Liver (tissue), 9 donors: ENCODE results near the gene CD37. TPM values are rescaled to one million over a fixed set of nuclear protein-coding genes. Genes with fewer than 3 reads are reported as not detected.
"Not testable (repeated sequence)": the region's sequence is repeated elsewhere in the genome, so short reads cannot be mapped to it uniquely, and the experiment has no call there.

Experiments
- DNase-seq: peaks from one replicate; pipeline ENCODE4 v3.0.0-alpha.2; 2017; ENCODE audit warnings: low spot score
- H3K27ac ChIP-seq, 2 donors: one replicate each; pipeline ENCODE4 v1.7.0; 2013; ENCODE audit warnings: inconsistent platforms in 2 of 2, low read length in 2 of 2, control low read depth in 1 of 2, low read depth in 1 of 2, mild to moderate bottlenecking in 1 of 2
- H3K27me3 ChIP-seq, 4 donors: one replicate each; pipeline versions ENCODE4 v1.6.1 to v1.7.0; 2013; ENCODE audit warnings: low read length in 3 of 4, inconsistent platforms in 1 of 4, mild to moderate bottlenecking in 1 of 4, moderate library complexity in 1 of 4; ENCODE audit not compliant: control insufficient read depth in 4 of 4, insufficient read depth in 4 of 4
- H3K36me3 ChIP-seq, 4 donors: one replicate each; pipeline versions ENCODE4 v1.6.1 to v1.7.0; 2013; ENCODE audit warnings: low read length in 3 of 4, mild to moderate bottlenecking in 3 of 4, low read depth in 1 of 4, moderate library complexity in 1 of 4; ENCODE audit not compliant: control insufficient read depth in 4 of 4, insufficient read depth in 3 of 4
- H3K4me1 ChIP-seq, 4 donors: one replicate each; pipeline versions ENCODE4 v1.6.1 to v1.7.0; 2013; ENCODE audit warnings: low read length in 3 of 4, mild to moderate bottlenecking in 3 of 4, moderate library complexity in 1 of 4; ENCODE audit not compliant: control insufficient read depth in 4 of 4, insufficient read depth in 4 of 4
- H3K4me3 ChIP-seq, 3 donors: one replicate each; pipeline versions ENCODE4 v1.6.1 to v1.7.0; 2013; ENCODE audit warnings: low read length in 3 of 3, control low read depth in 1 of 3, low read depth in 1 of 3, mild to moderate bottlenecking in 1 of 3
- H3K9ac ChIP-seq, 2 donors: one replicate each; pipeline ENCODE4 v1.7.0; 2013; ENCODE audit warnings: low read length in 2 of 2, mild to moderate bottlenecking in 2 of 2, moderate library complexity in 2 of 2, control low read depth in 1 of 2, low read depth in 1 of 2
- H3K9me3 ChIP-seq, 4 donors: one replicate each; pipeline versions ENCODE4 v1.6.1 to v1.7.0; 2013; ENCODE audit warnings: low read length in 3 of 4; ENCODE audit not compliant: control insufficient read depth in 4 of 4
- FOXA1 ChIP-seq: IDR thresholded peaks from 2 replicates; pipeline ENCODE4 v1.6.1; 2016; ENCODE audit warnings: antibody characterized with exemption
- FOXA2 ChIP-seq: IDR thresholded peaks from 2 replicates; pipeline ENCODE4 v1.6.1; 2016; ENCODE audit warnings: antibody characterized with exemption
- GABPA ChIP-seq, 2 donors: IDR thresholded peaks in 1 of 2; conservative IDR thresholded peaks in 1 of 2; 2 replicates each; pipeline ENCODE4 v1.6.1; 2016; ENCODE audit warnings: antibody characterized with exemption in 2 of 2, mild to moderate bottlenecking in 1 of 2, moderate library complexity in 1 of 2
- HNF4A ChIP-seq, 2 donors: conservative IDR thresholded peaks; 2 replicates each; pipeline ENCODE4 v1.6.1; 2016; ENCODE audit warnings: antibody characterized with exemption in 2 of 2, mild to moderate bottlenecking in 2 of 2
- HNF4G ChIP-seq: IDR thresholded peaks from 2 replicates; pipeline ENCODE4 v1.6.1; 2016; ENCODE audit warnings: antibody characterized with exemption
- JUND ChIP-seq, 2 donors: IDR thresholded peaks; 2 replicates each; pipeline ENCODE4 v1.6.1; 2016; ENCODE audit warnings: antibody characterized with exemption in 2 of 2
- NR2F2 ChIP-seq: IDR thresholded peaks from 2 replicates; pipeline ENCODE4 v1.6.1; 2016; ENCODE audit warnings: antibody characterized with exemption
- RXRA ChIP-seq, 2 donors: IDR thresholded peaks; 2 replicates each; pipeline ENCODE4 v1.6.1; 2017 to 2018; ENCODE audit warnings: antibody characterized with exemption in 2 of 2, mild to moderate bottlenecking in 1 of 2
- SP1 ChIP-seq: IDR thresholded peaks from 2 replicates; pipeline ENCODE4 v1.6.1; 2018; ENCODE audit warnings: antibody characterized with exemption, mild to moderate bottlenecking
- TAF1 ChIP-seq: conservative IDR thresholded peaks from 2 replicates; pipeline ENCODE4 v1.6.1; 2016; ENCODE audit warnings: antibody characterized with exemption, mild to moderate bottlenecking
- WGBS: extraction: QIAGEN DNeasy Blood & Tissue Kit; methylation state at CpG from one replicate; pipeline ENCODE4 v1.1.7; 2013; 5-methylcytosine and 5-hydroxymethylcytosine counted together
- polyA plus RNA-seq, 2 donors: library from polyadenylated mRNA; stranded (reverse) in 1 of 2; unstranded in 1 of 2; fragments of 200-250 nt in 1 of 2; fragments of >200 nt in 1 of 2; fragmentation: Nextera tagmentation in 1 of 2; extraction: Ambion mirVana in 1 of 2; gene quantifications; one replicate each; pipeline versions ENCODE4 v1.2.1 to v1.2.3, GENCODE V29; 2013 to 2015
- total RNA-seq, 2 donors: library from RNA; depleted of rRNA; stranded (reverse); fragments of >200 nt; gene quantifications; one replicate each; pipeline ENCODE4 v1.2.3, GENCODE V29; 2014
- TF ChIP-seq, protein P1 (sequence below): IDR thresholded peaks from 2 replicates; pipeline ENCODE4 v1.6.1; 2016; ENCODE audit warnings: antibody characterized with exemption
- TF ChIP-seq, protein P2 (sequence below): IDR thresholded peaks from 2 replicates; pipeline ENCODE4 v1.6.1; 2016; ENCODE audit warnings: antibody characterized with exemption
- TF ChIP-seq, protein P3 (sequence below): IDR thresholded peaks from 2 replicates; pipeline ENCODE4 v1.6.1; 2016; ENCODE audit warnings: antibody characterized with exemption
- donor health status: healthy.
- donor health status: healthy.
- donor health status: healthy.
- donor health status: healthy.
- donor health status: healthy.

The CD37 gene
- total and polyA plus RNA-seq, 4 donors: 2.9 to 9.6 (median 3.9) TPM

DNA sequence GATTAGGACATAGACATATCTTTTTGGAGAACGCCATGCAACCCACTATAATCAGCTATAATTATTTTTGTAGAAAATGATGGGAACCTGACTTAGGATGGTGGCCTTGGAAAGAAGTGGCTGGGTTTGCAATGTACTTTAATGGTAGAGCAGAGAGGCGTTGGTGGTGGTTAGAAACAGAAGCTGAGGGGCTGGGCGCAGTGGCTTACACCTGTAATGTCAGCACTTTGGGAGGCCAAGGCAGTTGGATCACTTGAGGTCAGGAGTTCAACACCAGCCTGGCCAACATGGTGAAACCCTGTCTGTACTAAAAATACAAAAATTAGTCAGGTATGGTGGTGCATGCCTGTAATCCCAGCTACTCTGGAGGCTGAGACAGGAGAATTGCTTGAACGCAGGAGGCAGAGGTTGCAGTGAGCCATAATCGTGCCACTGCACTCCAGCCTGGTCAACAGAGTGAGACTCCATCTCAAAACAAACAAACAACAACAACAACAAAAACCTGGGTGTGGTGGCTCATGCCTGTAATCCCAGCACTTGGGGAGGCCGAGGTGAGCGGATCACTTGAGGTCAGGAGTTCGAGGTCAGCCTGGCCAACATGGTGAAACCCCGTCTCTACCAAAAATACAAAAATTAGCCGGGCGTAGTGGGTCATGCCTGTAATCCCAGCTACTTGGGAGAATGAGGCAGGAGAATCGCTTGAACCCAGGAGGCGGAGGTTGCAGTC, 2.4 kb upstream of the CD37 start:
- H3K27ac ChIP-seq: not testable (repeated sequence)
- H3K4me1 ChIP-seq: peaks cover 0 to 11% (median 2%) of the 10 kb centered on the region in 4 donors
- 94% methylated on average over 13 of the region's 13 CpGs for WGBS

DNA sequence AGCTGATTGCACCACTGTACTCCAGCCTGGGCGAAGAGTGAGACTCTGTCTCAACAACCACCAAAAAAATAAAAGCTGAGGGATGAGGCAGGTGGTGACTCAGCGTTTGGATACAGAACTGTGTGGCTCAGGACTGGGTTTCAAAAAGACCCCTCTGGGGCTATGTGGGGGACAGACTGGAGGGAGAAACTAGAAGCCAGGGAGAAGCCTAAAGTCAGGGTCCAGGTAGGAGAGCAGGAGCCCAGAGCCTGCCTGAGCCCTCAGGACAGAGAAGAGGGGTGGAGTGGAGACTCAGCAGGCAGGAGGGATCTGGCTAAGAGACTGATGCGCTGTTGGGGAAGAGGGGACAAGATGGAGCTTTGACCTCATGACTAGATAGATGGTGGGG, 1.8 kb upstream of the CD37 start:
- Histone ChIP-seq H3K4me1 (peaks cover 0 to 12% (median 2%) of the 10 kb centered on the region in 4 donors), H3K9ac (no peak overlapping the region)
- 88% methylated on average over 3 of the region's 3 CpGs for WGBS

More for the DNA sequence above, 2.4 kb upstream of the CD37 start:
- not testable (repeated sequence) for H3K9ac ChIP-seq, DNase-seq, H3K27me3 ChIP-seq, H3K4me3 ChIP-seq, H3K36me3 ChIP-seq, H3K9me3 ChIP-seq

DNA sequence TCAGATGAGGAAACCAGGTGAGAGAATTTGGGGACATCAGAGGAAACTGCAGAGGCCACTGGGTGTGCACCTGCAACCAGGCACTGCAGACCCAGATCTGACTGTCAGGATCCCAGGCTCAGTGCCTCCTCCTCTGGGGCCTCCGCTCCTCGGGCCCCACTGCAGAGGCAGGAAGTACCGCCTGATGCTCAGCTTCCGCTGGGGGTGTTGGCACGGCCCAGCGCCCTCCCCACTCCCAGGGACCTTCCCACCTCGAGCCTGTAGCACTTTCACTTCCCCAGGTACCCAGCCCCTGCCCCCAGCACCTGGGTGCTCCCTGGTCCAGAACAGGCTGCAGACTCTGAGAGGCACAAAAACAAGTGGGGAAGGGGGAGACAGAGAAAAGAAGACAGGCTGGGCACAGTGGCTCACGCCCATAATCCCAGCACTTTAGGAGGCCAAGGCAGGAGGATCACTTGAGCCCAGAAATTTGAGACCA, 1.4 kb upstream of the CD37 start:
- H3K36me3 ChIP-seq: no peaks in the 10 kb centered on the region
- no peak for DNase-seq
- no peak overlapping the region for H3K4me3 ChIP-seq
- WGBS: 56% methylated on average over 8 of the region's 8 CpGs
- H3K4me1 ChIP-seq: peaks cover 0 to 15% (median 5%) of the 10 kb centered on the region in 4 donors
- no peak for TF ChIP-seq FOXA1
- TF ChIP-seq GABPA (IDR thresholded peaks at IDR 0.05 in 1 of 2, conservative IDR thresholded peaks at IDR 0.05 in 1 of 2): no peak
- no peaks in the 10 kb centered on the region for H3K9me3 ChIP-seq
- no peaks in the 10 kb centered on the region for H3K27me3 ChIP-seq
- H3K9ac ChIP-seq: no peak overlapping the region
- peak overlapping the region in 1 of 2 donors; percentile 36 for H3K27ac ChIP-seq

More for the DNA sequence above, 1.8 kb upstream of the CD37 start:
- TF ChIP-seq, protein P1, sequence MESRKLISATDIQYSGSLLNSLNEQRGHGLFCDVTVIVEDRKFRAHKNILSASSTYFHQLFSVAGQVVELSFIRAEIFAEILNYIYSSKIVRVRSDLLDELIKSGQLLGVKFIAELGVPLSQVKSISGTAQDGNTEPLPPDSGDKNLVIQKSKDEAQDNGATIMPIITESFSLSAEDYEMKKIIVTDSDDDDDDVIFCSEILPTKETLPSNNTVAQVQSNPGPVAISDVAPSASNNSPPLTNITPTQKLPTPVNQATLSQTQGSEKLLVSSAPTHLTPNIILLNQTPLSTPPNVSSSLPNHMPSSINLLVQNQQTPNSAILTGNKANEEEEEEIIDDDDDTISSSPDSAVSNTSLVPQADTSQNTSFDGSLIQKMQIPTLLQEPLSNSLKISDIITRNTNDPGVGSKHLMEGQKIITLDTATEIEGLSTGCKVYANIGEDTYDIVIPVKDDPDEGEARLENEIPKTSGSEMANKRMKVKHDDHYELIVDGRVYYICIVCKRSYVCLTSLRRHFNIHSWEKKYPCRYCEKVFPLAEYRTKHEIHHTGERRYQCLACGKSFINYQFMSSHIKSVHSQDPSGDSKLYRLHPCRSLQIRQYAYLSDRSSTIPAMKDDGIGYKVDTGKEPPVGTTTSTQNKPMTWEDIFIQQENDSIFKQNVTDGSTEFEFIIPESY: no peak
- TF ChIP-seq, protein P2, sequence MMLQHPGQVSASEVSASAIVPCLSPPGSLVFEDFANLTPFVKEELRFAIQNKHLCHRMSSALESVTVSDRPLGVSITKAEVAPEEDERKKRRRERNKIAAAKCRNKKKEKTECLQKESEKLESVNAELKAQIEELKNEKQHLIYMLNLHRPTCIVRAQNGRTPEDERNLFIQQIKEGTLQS: no peak
- TF ChIP-seq JUND (IDR thresholded peaks at IDR 0.05) (no peak), TAF1 (no peak), RXRA (IDR thresholded peaks at IDR 0.05) (no peak), GABPA (IDR thresholded peaks at IDR 0.05 in 1 of 2, conservative IDR thresholded peaks at IDR 0.05 in 1 of 2) (no peak), FOXA1 (no peak), NR2F2 (no peak), HNF4A (conservative IDR thresholded peaks at IDR 0.05) (no peak), FOXA2 (no peak), HNF4G (no peak), SP1 (no peak)
- TF ChIP-seq, protein P3, sequence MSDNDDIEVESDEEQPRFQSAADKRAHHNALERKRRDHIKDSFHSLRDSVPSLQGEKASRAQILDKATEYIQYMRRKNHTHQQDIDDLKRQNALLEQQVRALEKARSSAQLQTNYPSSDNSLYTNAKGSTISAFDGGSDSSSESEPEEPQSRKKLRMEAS: no peak
- Histone ChIP-seq H3K27ac (peak overlapping the region in 1 of 2 donors; percentile 36), H3K27me3 (no peaks in the 10 kb centered on the region), H3K4me3 (no peak overlapping the region), H3K36me3 (no peaks in the 10 kb centered on the region), H3K9me3 (no peaks in the 10 kb centered on the region)
- DNase-seq: no peak
